Measurements from ENCODE around the gene TRAF1. TPM values are rescaled to one million over a fixed set of nuclear protein-coding genes. Genes with fewer than 3 reads are reported as not detected.

The TRAF1 gene
- total RNA-seq, 4 donors from 2014 or later, result 2.6 to 4.9 (median 4.7) TPM

- 85 to 88% methylated on average over 1 of the region's 1 CpG for WGBS, 2 donors
- DNase-seq (ENCODE audit: low spot score in 2 of 2), result no peak
- no peak overlapping the region for H3K4me3 ChIP-seq (ENCODE audit: low read depth, poor library complexity, severe bottlenecking)
- TF ChIP-seq CTCF (IDR thresholded peaks at IDR 0.05) (no peak), POLR2A (IDR thresholded peaks at IDR 0.05) (no peak)
- intact Hi-C loops (cut with DNase I; ENCODE audit: low total_unique reads), result no loop called here
These were observed 36.9 kb downstream of the TRAF1 start for GRCh38 chr9:120889606-120890271.

- no peak for TF ChIP-seq CTCF (IDR thresholded peaks at IDR 0.05)
- TF ChIP-seq POLR2A (IDR thresholded peaks at IDR 0.05), result no peak
- DNase-seq (ENCODE audit: low spot score in 2 of 2), result no peak
- intact Hi-C loops (cut with DNase I; ENCODE audit: low total_unique reads), result no loop called here
- no peak overlapping the region for H3K4me3 ChIP-seq (ENCODE audit: low read depth, poor library complexity, severe bottlenecking)
These were observed 38.0 kb downstream of the TRAF1 start for GRCh38 chr9:120888626-120889025.

GRCh38 chr9:120886490-120886967 is 40.1 kb downstream of the TRAF1 start:
- intact Hi-C loops (cut with DNase I; ENCODE audit: low total_unique reads), result no loop called here

GRCh38 chr9:120885958-120886357 is 40.6 kb downstream of the TRAF1 start:
- WGBS, 2 donors, result 48 to 54% methylated on average over 5 of the region's 5 CpGs
- H3K4me3 ChIP-seq (ENCODE audit: low read depth, poor library complexity, severe bottlenecking), result no peak overlapping the region
- DNase-seq (ENCODE audit: low spot score in 2 of 2), result no peak
- intact Hi-C loops (cut with DNase I; ENCODE audit: low total_unique reads), result no loop called here
- TF ChIP-seq CTCF (IDR thresholded peaks at IDR 0.05) (no peak), POLR2A (IDR thresholded peaks at IDR 0.05) (no peak)

More at GRCh38 chr9:120886490-120886967, 40.1 kb downstream of the TRAF1 start:
- 65 to 72% methylated on average over 8 of the region's 8 CpGs for WGBS, 2 donors
- DNase-seq (ENCODE audit: low spot score in 2 of 2), result no peak
- no peak for TF ChIP-seq POLR2A (IDR thresholded peaks at IDR 0.05)
- no peak for TF ChIP-seq CTCF (IDR thresholded peaks at IDR 0.05)
- H3K4me3 ChIP-seq (ENCODE audit: low read depth, poor library complexity, severe bottlenecking), result no peak overlapping the region

- no peak overlapping the region for H3K4me3 ChIP-seq (ENCODE audit: low read depth, poor library complexity, severe bottlenecking)
- intact Hi-C loops (cut with DNase I; ENCODE audit: low total_unique reads), result no loop called here
- 56 to 60% methylated on average over 3 of the region's 3 CpGs for WGBS, 2 donors
- DNase-seq (ENCODE audit: low spot score in 2 of 2), result no peak
- TF ChIP-seq CTCF (IDR thresholded peaks at IDR 0.05), result no peak
- TF ChIP-seq POLR2A (IDR thresholded peaks at IDR 0.05), result no peak
These were observed 41.1 kb downstream of the TRAF1 start for GRCh38 chr9:120885457-120885856.

- DNase-seq (ENCODE audit: low spot score in 2 of 2), result no peak
- intact Hi-C loops (cut with DNase I; ENCODE audit: low total_unique reads), result no loop called here
- no peak for TF ChIP-seq POLR2A (IDR thresholded peaks at IDR 0.05)
- WGBS, 2 donors, result 55 to 78% methylated on average over 3 of the region's 3 CpGs
- H3K4me3 ChIP-seq (ENCODE audit: low read depth, poor library complexity, severe bottlenecking), result no peak overlapping the region
These were observed 43.0 kb downstream of the TRAF1 start for GRCh38 chr9:120883608-120883996.
